Mesenteric fat pad (tissue), 1 donor: ENCODE measurements around the gene CAMK1. TPM values are rescaled to one million over a fixed set of nuclear protein-coding genes. Genes with fewer than 3 reads are reported as not detected.

Source experiments
- DNase-seq: peaks from one replicate; pipeline ENCODE4 v3.0.0-alpha.2; 2020; ENCODE audit warnings: low spot score
- long read RNA-seq: library from polyadenylated mRNA; unstranded; transcript quantifications from one replicate; pipeline ENCODE4 v2.0.0, GENCODE V29; 2020
- total RNA-seq: library from RNA; stranded (reverse); fragmentation: NEBNext Ultra II Directional; extraction: Animal tissue kit (Norgen Biotek cat#: 25700); gene quantifications from one replicate; pipeline ENCODE4 v1.2.1, GENCODE V29; 2021
- donor health status: DM: yes; HTN: yes; CAD: no.

CAMK1 gene
- 98.6 TPM for total RNA-seq
- long read RNA-seq, transcript CAMK1-201 (12 exons, 1,488 nt): major isoform, 98 of 143 reads
- long read RNA-seq, partial matches to known transcripts: 13 of 143 reads
- long read RNA-seq, other reads (novel, unspliced or antisense): 32 of 143 reads

DNA sequence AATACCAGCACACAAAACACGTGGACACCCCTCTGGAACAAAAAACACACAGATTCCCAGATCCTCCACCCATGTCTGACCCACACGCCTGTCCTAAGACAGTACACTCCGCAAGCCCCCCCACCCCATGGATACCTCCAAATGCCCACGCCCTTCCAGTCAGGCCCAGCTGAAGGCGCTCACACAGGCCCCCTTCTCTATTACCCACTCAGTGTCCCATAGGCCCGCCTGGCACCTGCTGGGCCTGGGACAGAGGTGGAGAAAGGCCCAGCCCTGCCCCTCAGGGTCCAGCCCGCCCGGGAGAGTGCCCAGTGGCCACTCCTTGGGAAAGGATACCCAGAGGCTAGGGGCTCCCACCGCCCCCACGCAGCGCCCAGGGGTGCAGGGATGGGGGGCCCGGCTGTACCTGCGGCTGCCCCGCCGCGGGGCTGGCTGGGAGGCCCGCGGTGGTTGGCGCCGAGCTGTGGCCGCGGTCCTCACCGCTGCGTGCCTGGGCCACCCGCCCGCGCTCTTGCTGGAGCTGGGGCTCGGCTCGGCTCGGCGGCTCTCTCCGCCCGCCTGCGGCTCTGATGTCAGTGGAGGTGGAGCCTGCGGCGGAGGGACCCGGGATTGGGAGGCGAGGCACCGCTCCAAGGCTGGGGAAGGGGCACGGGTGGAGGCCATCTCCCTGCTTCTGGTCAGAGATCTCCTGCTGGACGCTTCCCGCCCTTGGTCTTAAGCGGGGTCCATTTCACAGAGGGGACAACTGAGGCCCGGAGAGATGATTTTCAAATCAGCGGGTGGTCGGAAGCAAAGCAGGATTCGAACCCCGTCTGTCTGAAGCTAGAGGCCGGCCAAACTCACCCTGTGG lies at the start of gene CAMK1:
Gene CAMK1, minus strand, starts transcription at position 522 of the 850 bp plus-strand sequence. CDS start 2,198 bp downstream, outside the sequence.
- DNase-seq: peak; percentile 93

DNA sequence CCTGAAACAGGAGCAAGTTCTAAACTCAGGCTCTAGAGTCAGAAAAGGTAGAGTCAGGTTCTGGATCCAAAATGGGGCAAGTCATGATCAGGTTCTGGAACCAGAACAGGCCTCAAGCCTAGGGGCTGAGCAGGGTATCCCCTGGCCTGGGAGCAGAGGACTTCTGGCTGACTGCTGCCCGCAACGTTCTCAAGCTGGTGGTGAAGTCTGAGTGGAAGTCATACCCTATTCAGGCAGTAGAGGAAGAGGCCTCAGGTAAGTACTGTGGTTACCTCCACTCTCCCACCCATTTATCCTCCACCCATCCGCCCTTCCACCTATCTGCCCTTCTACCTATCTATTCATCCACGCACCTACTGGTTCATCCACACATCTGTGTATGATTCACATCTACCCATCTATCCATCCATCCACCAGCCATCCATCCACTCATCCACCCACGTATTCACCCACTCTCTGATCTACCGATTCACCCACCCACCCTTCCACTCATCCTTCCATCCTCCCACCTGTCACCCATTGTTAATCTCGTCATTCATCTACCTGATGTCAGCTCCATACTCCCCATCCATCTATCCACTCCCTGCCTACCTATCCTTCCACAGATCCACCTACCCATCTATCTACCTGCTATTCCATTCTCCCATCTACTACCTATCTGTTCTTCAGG lies 49.1 kb upstream of the CAMK1 start:
- DNase-seq: no peak

DNA sequence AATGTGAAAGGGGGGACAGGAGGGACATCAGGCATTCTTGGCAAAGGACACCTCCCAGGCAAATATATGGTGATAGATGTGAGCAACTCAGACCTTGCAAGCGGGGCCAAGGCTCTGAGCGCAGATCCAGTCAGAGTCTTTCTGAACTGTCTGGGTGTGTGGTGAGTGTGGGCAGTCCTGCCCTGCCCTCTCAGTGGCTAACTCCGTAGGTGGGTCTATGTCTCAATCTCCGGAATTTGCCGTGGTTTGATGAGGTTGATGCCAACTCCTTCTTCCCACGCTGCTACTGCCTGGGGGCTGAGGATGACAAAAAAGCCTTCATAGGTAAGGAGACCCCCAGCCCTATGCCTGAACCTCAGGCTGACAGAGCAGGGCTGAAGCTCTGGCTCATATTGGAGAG lies 47.7 kb upstream of the CAMK1 start:
- DNase-seq: no peak

DNA sequence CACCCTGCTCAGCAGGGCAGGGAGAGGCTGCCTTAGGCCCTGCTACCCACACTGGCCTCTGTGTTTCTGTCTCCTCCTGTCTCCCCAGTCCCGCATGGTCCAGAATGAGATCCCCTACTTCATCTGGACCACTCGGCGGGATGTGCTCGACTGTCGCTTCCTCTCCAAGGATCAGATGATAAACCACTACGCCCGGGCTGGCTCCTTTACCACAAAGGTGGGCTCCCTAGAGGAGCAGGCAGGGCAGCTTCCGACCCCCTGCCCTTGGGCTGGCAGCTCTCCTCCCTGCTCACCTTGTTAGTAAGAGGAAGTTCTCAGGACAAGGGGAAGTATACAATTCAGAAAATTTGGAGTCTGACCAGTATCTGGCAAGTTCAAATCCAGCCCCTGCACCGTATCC lies 46.2 kb upstream of the CAMK1 start:
- DNase-seq: no peak

DNA sequence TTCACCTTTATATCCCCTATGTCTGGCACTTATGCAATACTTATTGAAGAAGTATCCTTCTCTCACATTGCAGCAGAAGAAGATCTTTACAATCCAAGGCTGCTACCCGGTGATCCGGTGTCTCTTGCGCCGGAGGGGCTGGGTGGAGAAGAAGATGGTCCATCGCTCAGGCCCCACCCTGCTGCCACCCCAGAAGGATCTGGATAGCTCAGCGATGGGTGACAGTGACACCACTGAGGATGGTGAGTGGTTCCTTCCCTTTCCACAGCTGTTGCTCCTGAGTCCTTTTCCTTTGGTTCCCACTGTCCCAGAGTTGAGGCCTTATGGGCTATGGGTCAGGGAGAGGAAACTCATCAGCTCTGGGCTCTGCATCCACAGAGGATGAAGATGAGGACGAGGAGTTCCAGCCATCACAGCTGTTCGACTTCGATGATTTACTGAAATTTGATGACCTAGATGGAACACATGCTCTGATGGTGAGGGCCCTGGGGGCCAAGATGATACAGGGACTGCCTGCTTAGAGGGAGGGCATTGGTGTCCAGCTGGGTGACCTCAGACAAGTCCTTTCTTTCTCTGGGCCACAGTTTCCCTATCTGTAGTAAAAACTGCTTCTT lies 43.2 kb upstream of the CAMK1 start:
- DNase-seq: no peak

DNA sequence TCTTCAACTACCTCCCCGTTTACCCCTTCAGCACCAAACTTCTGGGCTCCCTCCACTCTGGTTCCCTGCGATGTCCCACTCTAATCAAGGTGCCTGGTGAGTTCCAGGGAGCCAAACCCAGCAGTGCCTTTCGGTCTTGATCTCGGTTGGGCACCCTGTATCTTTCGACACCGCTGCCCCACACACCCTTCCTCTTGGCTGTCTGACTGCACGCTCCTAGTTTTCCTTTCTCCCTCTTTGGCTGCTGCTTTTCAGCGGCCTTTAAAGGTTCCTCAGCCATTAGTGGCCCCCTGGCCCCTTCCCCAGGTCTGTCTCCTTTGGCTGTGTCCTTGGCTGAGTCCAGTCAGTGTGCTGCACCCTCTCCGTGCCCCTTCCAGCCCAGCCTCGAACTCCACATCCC lies 41.1 kb upstream of the CAMK1 start:
- DNase-seq: no peak

DNA sequence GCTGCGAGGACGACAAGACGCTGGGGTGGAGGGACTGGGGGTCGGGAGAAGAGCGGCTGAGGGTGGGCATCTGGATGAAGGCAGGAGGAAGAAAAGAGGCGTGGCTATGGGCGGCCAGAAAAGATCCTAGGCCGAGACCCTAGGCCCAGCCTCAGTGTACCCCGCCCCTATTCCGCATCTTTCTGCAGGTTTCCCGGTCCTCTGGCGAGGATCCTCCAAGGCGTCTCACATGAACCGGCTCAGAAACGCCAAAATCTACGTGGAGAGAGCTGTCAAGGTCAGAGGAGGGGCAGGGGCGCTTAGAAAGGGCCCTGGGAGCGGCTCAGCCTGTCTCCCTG lies 40.7 kb upstream of the CAMK1 start:
- DNase-seq: no peak

DNA sequence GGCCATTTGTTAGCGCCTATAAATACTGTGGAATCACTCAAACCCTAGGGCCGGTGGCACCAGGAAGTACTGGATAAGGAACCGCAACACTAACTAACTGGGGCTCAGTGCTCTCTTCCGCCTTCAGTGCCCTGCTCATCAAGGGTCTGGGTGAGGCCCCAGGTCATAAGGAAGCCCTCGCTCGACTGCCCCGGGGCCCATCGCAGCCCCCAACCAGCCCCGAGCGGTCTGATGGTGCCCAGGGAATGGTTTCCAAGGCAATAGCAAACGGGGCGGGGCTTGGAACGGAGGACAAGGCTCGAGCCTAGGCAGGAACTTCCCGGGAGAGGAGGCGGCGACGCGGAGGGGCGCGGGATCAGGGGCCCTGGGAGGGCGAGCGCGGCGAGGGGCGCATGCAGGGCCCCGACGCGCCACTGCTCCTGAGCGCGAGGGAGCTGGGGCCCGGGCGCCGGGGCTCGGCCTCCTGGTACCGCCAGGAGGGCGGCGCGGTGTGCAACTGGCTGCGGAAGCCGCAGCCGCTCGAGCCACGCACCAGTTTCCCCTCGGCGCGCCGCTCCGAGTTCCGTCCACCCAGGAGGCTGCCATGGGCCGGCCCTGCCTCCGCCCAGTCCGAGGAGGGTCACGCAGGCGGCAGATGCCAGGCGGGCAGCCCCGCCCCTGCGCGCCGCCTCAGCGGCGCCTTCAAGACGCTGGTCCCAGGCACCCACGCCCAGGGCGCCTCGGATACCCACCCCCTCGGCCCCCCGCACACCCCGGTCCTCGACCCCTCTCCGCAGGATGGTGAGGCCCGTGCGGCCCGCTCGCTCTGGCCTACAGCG lies 40.1 kb upstream of the CAMK1 start, which contains the start of gene TTLL3:
Gene TTLL3, plus strand, starts transcription at position 648 of the 818 bp plus-strand sequence. CDS start 400 bp downstream, outside the sequence.
- DNase-seq: peak; percentile 92

DNA sequence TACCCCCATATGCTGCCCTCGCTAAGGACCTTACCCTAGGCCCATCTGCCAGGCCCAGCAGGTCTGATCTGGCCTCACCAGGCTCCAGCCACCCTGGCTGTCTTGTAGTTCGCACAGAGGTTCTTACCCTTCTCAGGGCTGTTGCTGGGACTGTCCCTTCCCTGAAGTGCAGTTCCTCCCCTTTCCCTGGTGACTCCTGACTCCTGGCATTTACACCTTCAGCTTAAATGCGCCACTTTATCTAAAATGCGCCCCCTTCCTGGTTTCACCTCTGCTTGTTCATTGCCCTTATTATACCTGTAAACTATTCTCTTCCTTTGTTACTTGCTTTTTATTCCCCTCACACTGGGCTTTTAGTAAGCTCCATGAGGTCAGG lies 39.5 kb upstream of the CAMK1 start:
- DNase-seq: no peak

DNA sequence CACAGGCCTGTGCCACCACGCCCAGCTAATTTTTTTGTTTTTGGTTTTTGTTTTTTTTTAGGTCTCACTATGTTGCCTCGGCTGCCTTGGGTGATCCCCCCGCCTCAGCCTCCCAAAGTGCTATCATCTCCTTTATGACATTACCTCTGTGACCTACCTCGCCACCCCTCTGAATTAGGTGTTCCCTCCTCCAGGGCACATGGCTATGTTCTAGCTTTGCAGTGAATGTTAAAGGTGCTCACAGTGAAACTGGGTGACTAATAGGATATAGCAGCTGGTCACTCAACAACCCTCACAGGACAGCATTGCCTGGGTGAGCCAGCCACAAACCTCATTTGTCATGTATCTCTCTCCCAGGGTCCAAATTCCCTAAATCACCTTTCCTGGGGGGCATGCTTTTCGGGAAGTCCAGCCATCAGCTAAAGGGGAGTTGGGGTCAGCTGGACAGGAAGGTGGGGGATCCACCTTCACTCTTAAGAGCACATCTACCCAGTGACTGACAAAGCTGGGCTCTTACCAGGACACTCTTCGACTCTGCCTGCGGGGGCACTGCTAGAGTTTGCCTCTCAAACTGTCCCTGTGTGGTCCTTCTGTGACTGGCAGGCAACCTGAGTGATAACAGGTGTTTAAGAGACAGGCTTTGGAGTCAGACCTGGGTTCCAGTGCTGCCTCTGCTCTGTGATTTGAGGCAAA lies 38.7 kb upstream of the CAMK1 start:
- no peak for DNase-seq

DNA sequence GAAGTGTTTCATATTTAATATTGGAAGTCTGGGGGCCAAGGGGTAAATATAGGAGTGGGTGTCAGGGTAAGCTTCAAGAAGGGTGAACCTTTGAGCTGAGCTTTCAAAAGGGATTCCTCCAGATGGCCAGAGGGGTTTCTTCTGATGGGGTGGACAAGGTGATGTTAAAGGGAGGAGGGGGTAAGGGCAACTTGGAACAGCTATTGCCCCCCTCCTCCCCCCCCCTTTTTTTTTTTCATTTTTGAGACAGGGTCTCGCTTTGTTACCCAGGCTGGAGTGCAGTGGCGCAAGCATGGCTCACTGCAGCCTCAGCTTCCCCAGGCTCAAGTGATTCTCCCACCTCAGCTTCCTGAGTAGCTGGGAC lies 38.2 kb upstream of the CAMK1 start:
- no peak for DNase-seq

DNA sequence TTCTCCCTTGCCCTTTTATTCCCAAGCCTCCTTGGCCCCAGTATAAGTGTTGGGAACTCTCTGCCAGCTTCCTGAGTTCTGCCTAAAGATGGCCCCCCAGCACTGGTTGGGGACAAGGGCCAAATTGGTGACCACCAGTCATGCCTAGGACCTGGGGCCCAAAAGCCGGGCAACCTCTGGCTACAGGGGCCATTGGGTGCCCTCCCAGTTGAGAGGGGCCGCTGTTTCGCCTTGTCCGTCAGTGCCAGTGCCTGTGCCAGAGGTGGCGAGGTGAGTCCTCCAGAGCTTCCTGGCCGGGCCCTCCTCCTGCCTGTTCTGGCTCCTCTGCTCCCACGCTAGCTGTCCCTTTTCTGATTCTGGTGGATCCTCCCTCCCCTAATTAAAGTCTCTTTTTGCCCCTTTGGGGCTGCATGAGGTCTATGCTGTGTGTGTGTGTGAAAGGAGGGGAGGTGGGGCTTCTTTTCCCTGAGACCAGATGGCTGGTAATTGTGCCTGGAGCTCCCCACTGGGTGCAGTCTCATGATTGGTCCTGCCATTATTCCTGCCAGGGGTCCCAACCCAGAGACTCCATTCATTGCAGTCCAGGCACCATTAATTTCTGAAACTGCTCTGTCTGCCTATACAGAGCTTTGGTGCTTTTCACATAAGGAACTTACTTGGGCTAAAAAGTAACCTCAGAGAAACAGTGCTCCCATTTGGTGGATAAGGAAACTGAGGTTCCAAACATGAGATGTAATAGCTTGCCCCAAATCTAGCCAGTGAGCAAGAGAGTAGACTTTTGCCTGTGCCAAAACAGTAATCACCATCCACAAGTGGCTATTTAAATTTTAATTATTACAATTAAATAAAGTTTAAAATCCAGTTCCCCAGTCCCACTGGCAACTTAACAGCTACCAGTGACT lies 37.2 kb upstream of the CAMK1 start:
- DNase-seq: no peak

DNA sequence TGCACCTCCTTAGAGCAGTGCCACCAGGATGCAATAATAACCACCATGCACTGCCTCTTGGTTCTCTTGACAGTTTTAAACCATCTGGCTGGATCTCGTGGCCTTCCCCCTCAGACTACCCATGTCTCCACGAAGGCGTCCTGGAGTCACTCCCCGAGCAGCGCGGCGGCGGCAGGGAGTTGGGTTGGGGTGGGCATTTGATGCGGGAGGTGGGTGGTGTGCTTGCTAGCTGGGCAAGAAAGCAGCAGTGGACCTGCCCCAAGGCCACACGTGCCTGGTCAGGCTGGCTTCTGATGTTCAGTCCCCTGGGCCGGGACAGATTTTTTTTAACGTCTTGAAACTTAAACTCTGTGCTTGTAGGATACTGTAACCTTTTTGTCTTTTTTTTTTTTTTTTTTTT lies 36.4 kb upstream of the CAMK1 start:
- no peak for DNase-seq

DNA sequence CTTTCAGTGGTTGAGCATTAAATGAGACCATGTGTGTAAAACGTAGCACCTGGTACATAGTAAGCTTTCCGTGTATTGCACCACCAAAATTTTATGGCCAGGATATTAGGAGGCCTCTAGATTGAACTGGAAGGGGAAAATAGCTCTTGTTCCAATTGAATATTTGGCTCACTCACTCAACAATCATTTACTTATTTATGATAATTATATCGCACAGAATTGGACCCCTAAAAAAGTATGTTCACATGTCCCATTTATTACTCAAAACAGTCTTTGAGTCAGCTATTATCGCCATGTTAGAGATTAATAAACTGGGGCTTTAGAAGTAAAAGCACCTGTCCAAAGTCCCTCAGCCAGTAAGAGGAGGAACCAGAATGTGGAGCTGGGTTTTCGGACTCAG lies 35.2 kb upstream of the CAMK1 start:
- no peak for DNase-seq

DNA sequence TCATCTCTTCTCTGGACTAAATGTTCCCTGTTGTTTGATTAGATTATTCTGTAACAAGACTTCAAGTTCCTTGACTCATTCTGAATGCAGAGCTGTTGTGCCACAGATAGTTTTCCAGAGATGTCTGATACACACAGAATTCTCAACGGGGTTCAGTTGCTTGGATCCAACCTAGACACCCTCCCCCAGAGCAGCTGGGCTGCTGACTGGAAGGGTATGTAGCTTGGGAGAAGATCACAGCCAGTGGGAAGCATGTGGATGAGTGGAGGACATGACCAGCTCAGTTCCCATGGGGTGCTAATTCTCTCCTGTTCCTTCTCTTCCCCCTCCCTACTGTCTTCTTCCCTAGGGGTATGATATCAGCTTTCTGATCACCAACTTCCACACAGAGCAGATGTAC lies 33.7 kb upstream of the CAMK1 start:
- no peak for DNase-seq

DNA sequence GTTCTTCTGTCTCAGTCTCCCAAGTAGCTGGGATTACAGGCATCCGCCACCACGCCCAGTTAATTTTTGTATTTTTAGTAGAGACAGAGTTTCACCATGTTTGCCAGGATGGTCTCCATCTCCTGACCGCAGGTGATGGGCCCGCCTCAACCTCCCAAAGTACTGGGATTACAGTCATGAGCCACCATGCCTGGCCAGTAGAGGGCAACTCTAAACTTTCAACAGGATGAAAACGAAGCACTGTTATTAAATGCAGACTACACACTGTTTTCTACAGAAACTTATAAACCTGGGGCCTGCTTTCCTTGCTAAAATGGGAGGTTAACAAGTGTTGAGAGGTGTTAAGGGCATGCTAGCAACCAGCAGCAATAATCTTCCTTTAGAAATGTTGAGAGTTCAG lies 30.8 kb upstream of the CAMK1 start:
- DNase-seq: no peak

DNA sequence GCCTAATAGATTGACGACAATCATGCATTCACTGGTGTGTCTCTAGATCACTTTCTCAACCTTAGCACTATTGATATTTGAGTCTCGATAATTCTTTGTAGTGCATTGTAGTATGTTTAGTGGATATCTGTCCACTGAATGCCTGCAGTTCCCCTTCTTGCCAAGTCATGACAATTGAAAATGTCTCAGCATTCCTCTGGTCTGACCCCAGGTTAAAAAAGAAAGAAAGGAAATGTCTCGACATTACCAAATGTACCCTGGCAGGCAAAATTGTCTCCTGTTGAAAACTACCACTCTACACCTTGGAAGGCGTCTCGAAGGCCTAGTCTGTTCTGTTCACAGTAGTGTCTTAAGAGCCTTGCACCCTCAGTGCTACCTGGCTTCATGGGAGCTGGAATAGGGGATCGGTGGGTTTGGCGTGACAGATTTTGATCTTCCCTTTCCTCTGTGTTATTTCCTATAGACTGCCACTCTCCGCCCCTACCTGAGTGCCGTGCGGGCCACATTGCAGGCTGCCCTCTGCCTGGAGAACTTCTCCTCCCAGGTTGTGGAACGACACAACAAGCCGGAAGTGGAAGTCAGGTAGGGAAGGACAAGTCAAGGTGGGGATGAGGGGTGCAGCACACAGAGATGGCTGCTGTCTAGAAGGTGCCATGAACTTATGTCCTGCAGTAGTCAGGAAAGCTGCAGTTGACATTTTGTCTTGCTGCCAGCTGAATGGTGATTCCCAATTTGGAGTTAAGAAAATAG lies 27.6 kb upstream of the CAMK1 start:
- no peak for DNase-seq

DNA sequence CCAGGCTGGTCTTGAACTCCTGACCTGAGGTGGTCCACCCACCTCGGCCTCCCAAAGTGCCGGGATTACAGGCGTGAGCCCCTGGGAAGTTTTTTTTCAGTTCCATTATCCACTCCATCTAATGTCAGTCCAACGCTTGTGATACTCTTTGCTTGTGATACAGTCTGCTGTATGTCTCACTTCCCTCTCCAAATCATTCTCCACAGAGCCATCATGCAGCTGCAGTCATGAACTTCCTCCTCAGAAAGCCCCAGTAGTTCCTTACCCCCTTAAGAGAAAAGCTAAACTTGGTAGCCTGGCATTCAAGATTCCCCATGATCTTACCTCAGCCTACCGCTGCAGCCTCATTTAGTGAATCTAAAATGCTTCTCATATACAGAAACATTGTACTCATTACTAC lies 25.5 kb upstream of the CAMK1 start:
- DNase-seq: no peak

DNA sequence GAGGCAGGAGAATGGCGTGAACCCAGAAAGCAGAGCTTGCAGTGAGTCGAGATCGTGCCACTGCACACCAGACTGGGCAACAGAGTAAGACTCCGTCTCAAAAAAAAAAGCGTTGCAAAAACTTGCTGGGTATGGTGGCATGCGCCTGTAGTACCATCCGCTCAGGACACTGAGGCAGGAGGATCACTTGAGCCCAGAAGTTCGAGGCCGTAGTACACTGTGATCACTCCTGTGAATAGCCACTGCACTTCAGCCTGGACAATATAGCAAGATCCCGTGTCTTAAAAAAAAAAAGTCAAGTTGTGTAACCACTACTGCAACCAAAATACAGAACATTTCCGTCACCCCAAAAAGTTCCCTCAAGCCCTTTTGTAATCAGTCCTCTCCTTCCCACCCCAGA lies 24.7 kb upstream of the CAMK1 start:
- DNase-seq: no peak
